Karpas-422 (cell line): Measurements from ENCODE around the gene AQP12B. TPM values are rescaled to one million over a fixed set of nuclear protein-coding genes. Genes with fewer than 3 reads are reported as not detected.

ENCODE experiments used
- DNase-seq: peaks from one replicate; pipeline ENCODE4 v3.0.0-alpha.2; 2015
- H2AFZ ChIP-seq: fragments of 200-600 bp; sonication (generic); 2 replicates; pipeline ENCODE4 v1.6.1; 2014; ENCODE audit warnings: antibody characterized with exemption, low read length, mixed read lengths
- H3K27ac ChIP-seq: fragments of 200-600 bp; sonication (generic); 2 replicates; pipeline ENCODE4 v1.5.1; 2014; ENCODE audit warnings: mild to moderate bottlenecking, low read length, moderate library complexity
- H3K27me3 ChIP-seq: fragments of 200-600 bp; sonication (generic); 2 replicates; pipeline ENCODE4 v1.6.1; 2014; ENCODE audit warnings: low read length, mixed read lengths
- H3K36me3 ChIP-seq: fragments of 200-600 bp; sonication (generic); 2 replicates; pipeline ENCODE4 v1.6.1; 2014; ENCODE audit warnings: low read length, mixed read lengths; ENCODE audit not compliant: insufficient read depth
- H3K4me1 ChIP-seq: fragments of 200-600 bp; sonication (generic); 2 replicates; pipeline ENCODE4 v1.6.1; 2014; ENCODE audit warnings: mild to moderate bottlenecking, low read length, mixed read lengths
- H3K4me2 ChIP-seq: fragments of 200-600 bp; sonication (generic); 2 replicates; pipeline ENCODE4 v1.6.1; 2014; ENCODE audit warnings: low read length, low read depth, mild to moderate bottlenecking; ENCODE audit not compliant: poor library complexity, severe bottlenecking
- H3K4me3 ChIP-seq: fragments of 200-600 bp; sonication (generic); 2 replicates; pipeline ENCODE4 v1.5.1; 2014; ENCODE audit warnings: mild to moderate bottlenecking, antibody characterized with exemption, low read length, mixed read lengths
- H3K79me2 ChIP-seq: fragments of 200-600 bp; sonication (generic); 2 replicates; pipeline ENCODE4 v1.6.1; 2014; ENCODE audit warnings: mild to moderate bottlenecking, low read length, mixed read lengths
- H3K9ac ChIP-seq: fragments of 200-600 bp; sonication (generic); 2 replicates; pipeline ENCODE4 v1.6.0; 2014; ENCODE audit warnings: low read length
- H3K9me2 ChIP-seq: fragments of 200-600 bp; sonication (generic), shearing (Covaris generic); replicated peaks from 2 replicates; pipeline ENCODE4 v1.6.0; 2014; ENCODE audit warnings: mild to moderate bottlenecking, low read length, moderate library complexity; ENCODE audit not compliant: insufficient read depth
- H3K9me3 ChIP-seq: fragments of 300-700, 200-600 bp; sonication (generic); 2 replicates; pipeline ENCODE4 v1.6.1; 2014; ENCODE audit warnings: low read length, mixed read lengths
- H4K20me1 ChIP-seq: fragments of 200-600 bp; sonication (generic); 2 replicates; pipeline ENCODE4 v1.6.1; 2014; ENCODE audit warnings: mild to moderate bottlenecking, antibody characterized with exemption, low read length, low read depth; ENCODE audit not compliant: insufficient read depth
- total RNA-seq: library from RNA; depleted of rRNA; stranded (reverse); fragments of >200 nt; shearing (Covaris generic); gene quantifications from 2 replicates; pipeline ENCODE4 v1.2.3, GENCODE V29; 2014; ENCODE audit warnings: low replicate concordance

AQP12B gene
- total RNA-seq, 1 experiment from 2014 or later, result not detected

DNA sequence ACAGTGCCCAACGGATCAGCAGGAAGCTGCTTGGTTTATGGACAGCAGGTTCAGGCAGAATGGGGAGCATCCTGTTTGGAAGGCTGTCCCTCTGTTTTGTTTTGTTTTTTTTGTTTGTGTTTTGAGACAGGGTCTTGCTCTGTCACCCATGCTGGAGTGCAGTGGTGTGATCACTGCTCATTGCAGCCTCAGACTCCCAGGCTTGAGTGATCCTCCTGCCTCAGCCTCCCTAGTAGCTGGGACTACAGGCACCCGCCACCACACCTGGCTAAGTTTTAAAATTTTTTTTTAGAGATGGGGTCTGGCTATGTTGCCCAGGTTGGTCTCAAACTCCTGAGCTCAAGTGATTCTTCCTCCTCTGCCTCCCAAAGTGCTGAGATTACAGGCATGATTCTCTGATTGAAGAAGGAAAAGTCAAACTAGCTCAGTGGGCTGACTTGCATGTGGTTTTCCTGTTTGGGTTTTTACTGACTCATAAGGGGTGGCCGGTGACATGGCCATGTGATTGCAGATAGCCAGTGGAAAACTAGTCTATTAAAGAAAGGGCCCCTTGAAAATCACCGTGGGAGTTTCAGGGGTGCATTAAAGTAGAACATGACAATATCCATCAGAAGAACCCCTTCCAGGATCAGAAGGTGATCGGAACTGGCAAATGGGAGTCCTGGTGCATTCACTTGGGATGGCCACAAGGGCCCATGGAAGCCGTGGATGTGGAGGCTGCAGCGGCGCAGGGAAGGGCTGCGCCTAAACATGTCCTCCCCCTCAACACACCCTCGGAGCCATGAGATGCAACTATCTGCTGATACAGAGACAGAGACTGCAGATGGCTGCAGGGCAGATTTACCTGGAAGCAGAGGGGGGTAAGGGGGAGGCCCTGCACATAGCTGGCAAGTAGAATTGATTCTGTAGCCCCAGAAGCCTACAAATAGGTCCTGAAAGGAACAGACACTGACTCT lies 26.5 kb downstream of the AQP12B start:
- no peaks in the 10 kb centered on the region for H3K4me1 ChIP-seq
- H3K27me3 ChIP-seq, result no peaks in the 10 kb centered on the region
- H3K79me2 ChIP-seq, result no peaks in the 10 kb centered on the region
- H3K9me3 ChIP-seq, result no peaks in the 10 kb centered on the region
- H3K4me2 ChIP-seq, result no peak overlapping the region
- H3K27ac ChIP-seq, result no peak overlapping the region
- no peaks in the 10 kb centered on the region for H3K36me3 ChIP-seq
- no peak for DNase-seq
- no peak overlapping the region for H3K4me3 ChIP-seq
- no peak overlapping the region for H3K9ac ChIP-seq
- no peaks in the 10 kb centered on the region for H4K20me1 ChIP-seq
- H3K9me2 ChIP-seq, result no peaks in the 10 kb centered on the region
- no peak overlapping the region for H2AFZ ChIP-seq

DNA sequence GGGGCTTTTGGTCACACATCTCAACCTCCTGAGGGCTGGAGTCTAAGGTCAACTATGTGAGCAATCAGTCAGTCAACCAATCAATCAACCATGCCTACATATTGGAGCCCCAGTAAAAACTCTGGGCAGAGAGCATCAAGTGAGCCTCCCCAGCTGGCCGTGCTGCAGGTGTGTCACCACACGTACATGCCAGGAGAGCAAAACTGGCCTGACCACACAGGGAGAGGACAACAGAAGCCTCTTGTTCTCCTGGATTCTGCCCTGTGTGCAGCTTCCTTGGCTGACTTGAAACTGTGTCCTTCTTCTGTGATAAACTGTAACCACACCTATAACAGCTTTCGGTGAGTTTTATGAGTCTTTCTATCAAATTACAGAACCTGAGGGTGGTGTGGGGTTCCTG lies 31.5 kb downstream of the AQP12B start:
- Histone ChIP-seq H3K27ac (no peak overlapping the region), H3K9me3 (no peaks in the 10 kb centered on the region), H3K4me1 (no peaks in the 10 kb centered on the region), H3K4me3 (no peak overlapping the region), H3K9ac (no peak overlapping the region), H2AFZ (no peak overlapping the region), H3K79me2 (no peaks in the 10 kb centered on the region), H3K36me3 (no peaks in the 10 kb centered on the region), H3K4me2 (no peak overlapping the region), H3K27me3 (no peaks in the 10 kb centered on the region), H4K20me1 (no peaks in the 10 kb centered on the region), H3K9me2 (no peaks in the 10 kb centered on the region)
- DNase-seq, result no peak

GRCh38 chr2:240650254-240650965 lies 32.3 kb downstream of the AQP12B start:
- Histone ChIP-seq H2AFZ (no peak overlapping the region), H3K4me1 (no peaks in the 10 kb centered on the region), H3K27me3 (no peaks in the 10 kb centered on the region), H3K79me2 (no peaks in the 10 kb centered on the region), H3K9ac (no peak overlapping the region), H3K4me3 (no peak overlapping the region), H3K36me3 (no peaks in the 10 kb centered on the region), H4K20me1 (no peaks in the 10 kb centered on the region), H3K4me2 (no peak overlapping the region), H3K9me3 (no peaks in the 10 kb centered on the region), H3K27ac (no peak overlapping the region), H3K9me2 (no peaks in the 10 kb centered on the region)
- DNase-seq, result no peak

GRCh38 chr2:240649331-240649730 lies 33.4 kb downstream of the AQP12B start:
- Histone ChIP-seq H3K27ac (no peak overlapping the region), H3K4me3 (no peak overlapping the region), H3K27me3 (no peaks in the 10 kb centered on the region), H3K9me2 (no peaks in the 10 kb centered on the region), H3K4me1 (no peaks in the 10 kb centered on the region), H3K36me3 (no peaks in the 10 kb centered on the region), H4K20me1 (no peaks in the 10 kb centered on the region), H2AFZ (no peak overlapping the region), H3K4me2 (no peak overlapping the region), H3K9ac (no peak overlapping the region), H3K9me3 (no peaks in the 10 kb centered on the region), H3K79me2 (no peaks in the 10 kb centered on the region)
- no peak for DNase-seq

DNA sequence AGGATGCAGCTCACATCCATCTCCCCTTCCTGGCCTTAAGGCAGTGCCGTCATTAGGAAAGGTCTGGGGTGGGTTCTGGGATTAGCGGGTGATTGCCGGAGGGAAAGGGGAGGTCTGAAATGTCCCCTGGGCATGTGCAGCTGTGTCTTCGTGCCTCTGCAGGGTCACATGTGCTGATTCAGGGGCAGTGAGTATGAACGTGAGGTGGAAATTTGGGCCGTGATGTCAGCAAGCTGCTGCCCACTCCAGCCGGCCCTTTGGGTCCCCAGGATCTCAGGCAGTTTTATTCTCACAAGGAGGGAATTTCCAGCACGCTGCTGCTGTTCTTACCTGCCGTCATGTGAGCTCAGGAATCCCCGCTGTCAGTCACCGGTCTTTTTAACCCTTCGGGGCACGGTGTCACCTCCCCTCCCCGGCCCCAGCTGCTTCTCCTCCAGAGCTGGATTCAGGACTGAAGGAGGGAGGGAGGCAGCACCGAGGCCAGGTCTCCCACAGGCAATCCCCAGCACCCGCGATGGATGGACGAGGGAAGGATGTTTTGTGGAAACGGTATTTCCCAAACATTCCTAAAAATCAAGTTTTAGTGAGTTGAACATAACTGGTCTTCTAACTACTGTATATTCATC lies 33.9 kb downstream of the AQP12B start:
- no peaks in the 10 kb centered on the region for H3K9me3 ChIP-seq
- H3K36me3 ChIP-seq, result no peaks in the 10 kb centered on the region
- no peak overlapping the region for H3K4me3 ChIP-seq
- no peaks in the 10 kb centered on the region for H3K27me3 ChIP-seq
- H3K9me2 ChIP-seq, result no peaks in the 10 kb centered on the region
- no peak for DNase-seq
- H3K4me2 ChIP-seq, result no peak overlapping the region
- no peaks in the 10 kb centered on the region for H4K20me1 ChIP-seq
- H3K27ac ChIP-seq, result no peak overlapping the region
- H3K79me2 ChIP-seq, result no peaks in the 10 kb centered on the region
- no peak overlapping the region for H3K9ac ChIP-seq
- H2AFZ ChIP-seq, result no peak overlapping the region
- no peaks in the 10 kb centered on the region for H3K4me1 ChIP-seq

GRCh38 chr2:240648155-240648649 lies 34.5 kb downstream of the AQP12B start:
- Histone ChIP-seq H3K9me2 (no peaks in the 10 kb centered on the region), H3K4me2 (no peak overlapping the region), H3K4me1 (no peaks in the 10 kb centered on the region), H4K20me1 (no peaks in the 10 kb centered on the region), H3K79me2 (no peaks in the 10 kb centered on the region), H3K36me3 (no peaks in the 10 kb centered on the region), H3K4me3 (no peak overlapping the region), H2AFZ (no peak overlapping the region), H3K27me3 (no peaks in the 10 kb centered on the region), H3K9me3 (no peaks in the 10 kb centered on the region), H3K27ac (no peak overlapping the region), H3K9ac (no peak overlapping the region)
- DNase-seq, result no peak

DNA sequence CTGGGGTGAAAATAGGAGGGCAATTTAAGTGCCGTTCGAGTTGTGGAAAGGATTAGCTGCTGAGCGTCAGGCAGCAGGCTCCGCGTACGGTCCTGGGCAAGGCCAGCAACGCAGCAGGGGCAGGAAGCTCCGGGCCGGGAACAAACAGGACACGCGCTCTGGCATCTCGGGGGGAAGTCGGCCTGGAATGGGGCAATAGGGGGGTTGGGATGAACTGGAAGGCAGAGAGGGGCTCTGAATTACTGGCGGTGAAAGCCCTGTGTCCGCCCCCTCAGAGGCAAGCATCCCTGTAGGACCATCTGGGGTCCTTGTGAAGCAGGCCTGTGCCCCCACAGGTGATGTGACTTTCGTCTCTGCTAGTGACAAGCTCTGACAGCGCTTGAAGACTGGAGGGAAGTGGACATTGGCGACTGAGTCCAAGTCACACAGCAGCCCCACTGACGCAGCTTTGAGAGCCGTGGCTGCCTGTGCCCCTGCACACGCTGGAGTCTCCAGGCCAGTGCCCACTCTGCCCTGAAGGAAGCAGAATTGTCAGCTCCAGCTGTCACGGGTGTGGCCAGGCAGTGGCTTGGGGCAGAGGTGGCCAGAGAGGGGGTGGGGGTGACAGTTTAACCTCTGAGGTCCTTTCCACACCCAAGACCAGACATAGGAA lies 35.1 kb downstream of the AQP12B start:
- H3K4me2 ChIP-seq, result no peak overlapping the region
- no peak overlapping the region for H3K4me3 ChIP-seq
- no peaks in the 10 kb centered on the region for H3K9me3 ChIP-seq
- H4K20me1 ChIP-seq, result no peaks in the 10 kb centered on the region
- no peaks in the 10 kb centered on the region for H3K9me2 ChIP-seq
- no peaks in the 10 kb centered on the region for H3K79me2 ChIP-seq
- no peaks in the 10 kb centered on the region for H3K36me3 ChIP-seq
- H2AFZ ChIP-seq, result no peak overlapping the region
- DNase-seq, result no peak
- no peak overlapping the region for H3K27ac ChIP-seq
- H3K4me1 ChIP-seq, result no peaks in the 10 kb centered on the region
- H3K27me3 ChIP-seq, result no peaks in the 10 kb centered on the region
- no peak overlapping the region for H3K9ac ChIP-seq
